Measurements from ENCODE around the gene TRIM22.

GRCh38 chr11:5753943-5754342, 64.4 kb downstream of the TRIM22 start, which contains the start of gene OR52N4:
- TF ChIP-seq GATA3 (IDR thresholded peaks at IDR 0.05; ENCODE audit: low read depth, low read length) (no peak), GATA2 (IDR thresholded peaks at IDR 0.05; ENCODE audit: low read depth, low read length) (no peak)

Data from SH-SY5Y (cell line).